Heart left ventricle (tissue), 16 donors: ENCODE data around the gene TEN1. TPM values are rescaled to one million over a fixed set of nuclear protein-coding genes. Genes with fewer than 3 reads are reported as not detected.
"Not testable (repeated sequence)": the region's sequence is repeated elsewhere in the genome, so short reads cannot be mapped to it uniquely, and the experiment has no call there.

ENCODE experiments used
- ATAC-seq, 4 donors: fragments of 200-7000 bp; cut with Tn5 transposase; one replicate each; pipeline ENCODE4 v1.9.1; 2020 to 2022; ENCODE audit warnings: moderate library complexity in 4 of 4, mild to moderate bottlenecking in 3 of 4, moderate number of reproducible peaks in 1 of 4
- DNase-seq, 5 donors: peaks; one replicate each; pipeline ENCODE4 v3.0.0-alpha.2; 2020
- H3K27ac ChIP-seq, 12 donors: fragments of 200-600 bp; sonication (generic) in 4 of 12; one replicate each; pipeline versions ENCODE4 v1.5.0 to v1.8.0; 2016 to 2022; ENCODE audit warnings: mild to moderate bottlenecking in 2 of 12
- H3K27me3 ChIP-seq, 9 donors: fragments of 200-600 bp; sonication (generic) in 2 of 9; one replicate each; pipeline versions ENCODE4 v1.5.1 to v1.8.0; 2016 to 2022; ENCODE audit warnings: mild to moderate bottlenecking in 3 of 9
- H3K36me3 ChIP-seq, 9 donors: fragments of 200-600 bp; sonication (generic) in 2 of 9; one replicate each; pipeline versions ENCODE4 v1.5.0 to v1.8.0; 2018 to 2022; ENCODE audit warnings: mild to moderate bottlenecking in 2 of 9
- H3K4me1 ChIP-seq, 12 donors: fragments of 200-600 bp; sonication (generic) in 4 of 12; one replicate each; pipeline versions ENCODE4 v1.5.0 to v1.8.0; 2016 to 2022; ENCODE audit warnings: mild to moderate bottlenecking in 3 of 12
- H3K4me3 ChIP-seq, 12 donors: fragments of 200-600 bp; sonication (generic) in 4 of 12; one replicate each; pipeline versions ENCODE4 v1.5.0 to v1.8.0; 2017 to 2022; ENCODE audit warnings: mild to moderate bottlenecking in 9 of 12, moderate library complexity in 4 of 12
- H3K9me3 ChIP-seq, 12 donors: fragments of 200-600 bp; sonication (generic) in 4 of 12; one replicate each; pipeline versions ENCODE4 v1.5.0 to v1.8.0; 2016 to 2022; ENCODE audit warnings: mild to moderate bottlenecking in 1 of 12
- POLR2A ChIP-seq, 2 donors: fragments of 450-650 bp; IDR thresholded peaks; one replicate each; pipeline ENCODE4 v1.6.1; 2017; ENCODE audit warnings: antibody characterized with exemption in 2 of 2, mild to moderate bottlenecking in 2 of 2, moderate library complexity in 2 of 2
- WGBS, 4 donors: extraction: QIAGEN DNeasy Blood & Tissue Kit in 2 of 4; methylation state at CpG; one replicate each; pipeline versions ENCODE4 v1.1.5 to v1.1.7; 2013 to 2018; 5-methylcytosine and 5-hydroxymethylcytosine counted together
- intact Hi-C, 10 donors: fragments of 100-400 bp; cut with DNase I; formaldehyde crosslinking; loops; one replicate each; pipeline versions ENCODE4 v1.11.1 to v1.14.2; 2022
- polyA plus RNA-seq, 2 donors: library from polyadenylated mRNA; stranded (reverse); fragments of 200-250 nt; gene quantifications; one replicate each; pipeline ENCODE4 v1.2.3, GENCODE V29; 2013
- total RNA-seq, 9 donors: library from RNA; depleted of rRNA in 2 of 9; stranded (reverse); fragments of >200 nt in 2 of 9; fragmentation: NEBNext Ultra II Directional in 3 of 9; extraction: Animal tissue kit (Norgen Biotek cat#: 25700) in 3 of 9; gene quantifications; one replicate each; pipeline versions ENCODE4 v1.1.0 to v1.2.4, GENCODE V29; 2016 to 2023
- TF ChIP-seq, protein P1 (sequence below), 12 donors: fragments of 200-600 bp; sonication (generic) in 4 of 12; IDR thresholded peaks; one replicate each; pipeline versions ENCODE4 v1.5.0 to v1.8.0; 2018 to 2022; ENCODE audit warnings: antibody characterized with exemption in 12 of 12, mild to moderate bottlenecking in 5 of 12
- donor health status: ischemic (EF 13 %, LVEDD 7.1; RV severe dilation, severe dysfunction).
- donor health status: healthy with polysubstance abuse.
- donor health status: DM: no; HTN: yes; CAD: no.
- donor health status: DM: no; HTN: no; CAD: no.
- donor health status: ischemic (EF 25% LVEDD 6.9; RV normal size, moderate dysfunction).
- donor health status: ischemic (EF 25% LVEDD 5.7; RV mildly dilated, moderate dysfunction).
- donor health status: healthy.
- donor health status: DM: yes; HTN: yes; CAD: no.
- donor health status: ischemic (EF 35%, LVEDD 5.7; RV mildly dilated, moderate dysfunction).
- donor health status: nonischemic (EF 11% LVEDD 7.7; RV severe dilation, severe dysfunction).
- donor health status: DM: yes; HTN: yes; CAD: no.
- donor health status: PGD.
- donor health status: ischemic (EF 29% LVEDD 5.4; RV normal size, mild dysfunction).
- donor health status: nonischemic (EF 23%, LVEDD 6.1; RV moderate dilation, normal function).

TEN1 gene
- total and polyA plus RNA-seq, 11 donors, result 3.3 to 22.1 (median 8.7) TPM

DNA sequence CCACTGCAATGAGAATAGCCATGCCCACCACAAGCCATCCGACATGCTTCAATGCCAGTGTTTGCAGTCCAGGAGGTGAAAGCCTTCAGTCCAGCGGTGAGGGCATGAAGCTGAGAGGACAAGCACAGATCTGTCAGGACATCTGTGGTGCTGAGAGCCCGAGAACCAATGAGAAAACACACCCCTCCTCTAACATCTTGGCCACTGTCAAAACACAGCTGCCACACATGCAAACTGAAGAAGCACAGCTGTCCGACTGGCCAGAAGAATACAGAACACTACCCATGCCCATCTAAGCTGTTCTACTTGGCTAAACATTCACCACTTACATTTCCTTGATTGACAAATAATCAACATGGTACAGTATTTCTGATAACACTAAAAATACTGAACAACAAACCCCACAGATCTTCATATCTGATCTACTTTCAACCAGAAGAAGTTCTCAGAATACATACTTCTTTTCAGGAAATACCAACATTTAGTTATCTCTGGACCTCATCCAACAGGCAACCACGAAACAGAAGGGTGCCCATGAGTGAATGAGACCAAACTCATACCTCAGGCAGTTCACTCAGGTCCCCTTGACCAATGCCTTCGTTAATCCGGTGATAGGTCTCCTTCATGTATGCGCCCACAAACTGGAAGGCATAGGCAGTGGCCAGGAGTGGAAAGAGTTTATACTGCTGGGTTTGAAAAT lies 28.0 kb upstream of the TEN1 start:
- H3K27ac ChIP-seq, result no peak overlapping the region
- peaks cover 4 to 100% (median 98%) of the 10 kb centered on the region in 9 donors for H3K36me3 ChIP-seq
- TF ChIP-seq, protein P1, sequence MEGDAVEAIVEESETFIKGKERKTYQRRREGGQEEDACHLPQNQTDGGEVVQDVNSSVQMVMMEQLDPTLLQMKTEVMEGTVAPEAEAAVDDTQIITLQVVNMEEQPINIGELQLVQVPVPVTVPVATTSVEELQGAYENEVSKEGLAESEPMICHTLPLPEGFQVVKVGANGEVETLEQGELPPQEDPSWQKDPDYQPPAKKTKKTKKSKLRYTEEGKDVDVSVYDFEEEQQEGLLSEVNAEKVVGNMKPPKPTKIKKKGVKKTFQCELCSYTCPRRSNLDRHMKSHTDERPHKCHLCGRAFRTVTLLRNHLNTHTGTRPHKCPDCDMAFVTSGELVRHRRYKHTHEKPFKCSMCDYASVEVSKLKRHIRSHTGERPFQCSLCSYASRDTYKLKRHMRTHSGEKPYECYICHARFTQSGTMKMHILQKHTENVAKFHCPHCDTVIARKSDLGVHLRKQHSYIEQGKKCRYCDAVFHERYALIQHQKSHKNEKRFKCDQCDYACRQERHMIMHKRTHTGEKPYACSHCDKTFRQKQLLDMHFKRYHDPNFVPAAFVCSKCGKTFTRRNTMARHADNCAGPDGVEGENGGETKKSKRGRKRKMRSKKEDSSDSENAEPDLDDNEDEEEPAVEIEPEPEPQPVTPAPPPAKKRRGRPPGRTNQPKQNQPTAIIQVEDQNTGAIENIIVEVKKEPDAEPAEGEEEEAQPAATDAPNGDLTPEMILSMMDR (IDR thresholded peaks at IDR 0.05), result no peak
- no peak for TF ChIP-seq POLR2A (IDR thresholded peaks at IDR 0.05)
- intact Hi-C loops, result no loop called here
- no peaks in the 10 kb centered on the region for H3K4me1 ChIP-seq
- no peaks in the 10 kb centered on the region for H3K27me3 ChIP-seq
- no peaks in the 10 kb centered on the region for H3K9me3 ChIP-seq
- 88 to 91% (median 88%) methylated on average over 8 of the region's 8 CpGs for WGBS, 4 donors
- no peak for DNase-seq
- H3K4me3 ChIP-seq, result no peak overlapping the region
- ATAC-seq, result no peak

DNA sequence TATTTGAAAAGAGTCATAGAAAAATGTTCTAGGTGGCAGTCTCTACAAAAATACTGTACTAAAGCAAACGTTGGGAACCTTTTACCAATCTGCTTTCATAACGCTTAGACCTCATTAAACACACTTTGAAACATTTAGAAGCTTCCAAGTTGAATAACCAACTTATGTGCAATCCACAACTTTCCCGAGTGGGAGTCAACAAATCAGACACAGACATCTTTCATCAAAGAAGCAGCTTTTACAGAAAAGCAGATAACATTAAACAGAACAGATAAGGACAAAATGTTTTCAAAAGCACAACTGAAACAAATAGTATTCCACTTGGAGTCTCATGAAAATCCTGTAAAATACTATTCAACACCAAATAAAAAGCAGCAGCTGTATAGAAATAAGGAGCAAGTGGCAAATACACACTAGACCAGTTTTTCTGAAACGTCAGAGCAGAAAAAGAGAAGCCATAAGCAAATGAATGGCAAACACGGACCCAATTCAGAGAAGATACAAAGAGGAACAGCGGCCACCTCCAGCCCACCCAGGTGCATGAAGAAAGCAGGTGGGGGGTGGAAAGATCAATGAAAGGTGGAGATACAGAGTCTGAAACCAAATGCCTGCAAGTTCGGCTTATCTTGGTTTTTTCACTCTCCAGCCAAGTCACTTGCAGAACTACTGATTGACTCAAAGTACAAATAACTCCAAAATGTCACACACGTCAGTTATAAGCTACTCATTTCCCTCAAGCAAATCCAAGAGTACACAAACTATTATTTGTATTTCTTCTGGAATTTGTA lies 19.8 kb upstream of the TEN1 start:
- peak in 2 of 4 donors; percentile 37 to 47 for ATAC-seq
- no peak for DNase-seq
- H3K9me3 ChIP-seq, result no peaks in the 10 kb centered on the region
- H3K4me3 ChIP-seq, result no peak overlapping the region
- TF ChIP-seq, protein P1 (IDR thresholded peaks at IDR 0.05), result no peak
- no peak for TF ChIP-seq POLR2A (IDR thresholded peaks at IDR 0.05)
- WGBS, 4 donors, result 53 to 58% (median 56%) methylated on average over 8 of the region's 8 CpGs
- intact Hi-C loops, result no loop called here
- H3K27me3 ChIP-seq, result no peaks in the 10 kb centered on the region
- no peak overlapping the region for H3K27ac ChIP-seq
- H3K36me3 ChIP-seq, result peaks cover 0 to 63% (median 32%) of the 10 kb centered on the region in 9 donors
- H3K4me1 ChIP-seq, result peaks cover 0 to 21% (median 10%) of the 10 kb centered on the region in 12 donors

DNA sequence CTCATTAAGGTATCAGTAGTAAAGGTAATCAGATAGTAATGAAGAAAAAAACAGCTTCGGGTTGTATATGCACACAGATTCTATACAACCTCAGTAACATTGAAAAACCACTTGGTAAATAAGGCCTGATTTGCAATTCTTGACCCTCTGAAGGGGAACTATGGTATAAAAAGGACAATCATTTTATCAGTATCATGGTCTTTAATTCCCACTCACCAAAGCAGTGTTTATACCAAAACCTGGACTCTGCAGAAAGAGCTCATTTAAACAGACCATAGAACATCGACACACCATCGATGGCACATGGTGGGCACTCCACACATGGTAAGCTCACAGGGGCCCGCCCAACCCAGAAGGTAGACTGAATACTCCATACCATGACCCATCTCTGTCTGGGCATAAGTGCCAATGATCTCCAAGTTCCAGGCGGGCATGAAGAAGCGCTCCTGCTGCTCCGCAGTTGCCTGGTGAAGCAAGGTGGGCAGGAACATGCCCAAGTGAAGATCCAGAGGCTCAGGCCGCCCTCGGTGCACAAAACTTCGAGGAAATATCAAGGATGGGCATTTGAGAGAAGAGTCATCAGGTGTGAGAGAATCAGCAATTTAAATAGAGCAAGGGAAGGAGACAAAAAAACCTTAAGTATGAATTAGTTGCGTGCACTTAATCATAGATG lies 19.1 kb upstream of the TEN1 start:
- peaks cover 0 to 21% (median 10%) of the 10 kb centered on the region in 12 donors for H3K4me1 ChIP-seq
- peaks cover 0 to 57% (median 25%) of the 10 kb centered on the region in 9 donors for H3K36me3 ChIP-seq
- TF ChIP-seq, protein P1 (IDR thresholded peaks at IDR 0.05), result no peak
- TF ChIP-seq POLR2A (IDR thresholded peaks at IDR 0.05), result no peak
- no peak overlapping the region for H3K27ac ChIP-seq
- H3K4me3 ChIP-seq, result no peak overlapping the region
- no peaks in the 10 kb centered on the region for H3K27me3 ChIP-seq
- intact Hi-C loops, result no loop called here
- WGBS, 4 donors, result 93 to 96% (median 95%) methylated on average over 10 to 11 of the region's 11 CpGs
- DNase-seq, result no peak
- no peaks in the 10 kb centered on the region for H3K9me3 ChIP-seq
- ATAC-seq, result peak in 2 of 4 donors; percentile 22 to 24

DNA sequence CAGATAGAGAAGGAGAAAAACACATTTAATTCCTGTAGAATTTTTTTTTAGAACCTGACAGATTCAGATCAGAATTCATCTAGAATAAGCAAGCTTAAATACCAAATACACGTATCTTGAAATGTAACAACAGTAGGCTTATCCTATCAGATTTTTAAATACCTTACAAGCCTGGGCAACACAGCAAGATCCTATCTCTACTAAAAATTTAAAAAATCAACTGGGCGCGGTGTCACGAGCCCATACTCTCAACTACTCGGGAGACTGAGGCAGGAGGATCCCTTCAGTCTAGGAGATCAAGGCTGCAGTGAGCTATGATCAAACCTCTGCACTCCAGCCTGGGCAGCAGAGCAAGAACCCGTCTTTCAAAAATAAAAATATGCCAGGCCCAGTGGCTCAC lies 13.6 kb upstream of the TEN1 start:
- DNase-seq (no peak), ATAC-seq (no peak)
- TF ChIP-seq, protein P1 (IDR thresholded peaks at IDR 0.05), result no peak
- no peak for TF ChIP-seq POLR2A (IDR thresholded peaks at IDR 0.05)
- Histone ChIP-seq H3K27ac (no peak overlapping the region), H3K27me3 (no peaks in the 10 kb centered on the region), H3K36me3 (peaks cover 0 to 45% (median 11%) of the 10 kb centered on the region in 9 donors), H3K4me1 (peaks cover 0 to 20% (median 8%) of the 10 kb centered on the region in 12 donors), H3K9me3 (no peaks in the 10 kb centered on the region), H3K4me3 (no peak overlapping the region)
- intact Hi-C loops, result no loop called here
- 90 to 97% (median 96%) methylated on average over 6 of the region's 6 CpGs for WGBS, 4 donors

GRCh38 chr17:75969044-75969443 lies 10.0 kb upstream of the TEN1 start:
- DNase-seq, H3K9me3 ChIP-seq, H3K27ac ChIP-seq, H3K4me3 ChIP-seq, ATAC-seq, H3K27me3 ChIP-seq, intact Hi-C loops: not testable (repeated sequence)
- WGBS, 4 donors, result 85 to 96% (median 89%) methylated on average over 10 of the region's 10 CpGs
- H3K36me3 ChIP-seq, result peaks cover 0 to 74% (median 28%) of the 10 kb centered on the region in 9 donors
- peaks cover 0 to 22% (median 8%) of the 10 kb centered on the region in 12 donors for H3K4me1 ChIP-seq
